GM19372 (cell line): ENCODE measurements around the gene ERCC3.
"Not testable (repeated sequence)": the region's sequence is repeated elsewhere in the genome, so short reads cannot be mapped to it uniquely, and the experiment has no call there.

Experiments used
- ATAC-seq: cut with Tn5 transposase; IDR thresholded peaks from one replicate; pipeline ENCODE4 v1.9.1; 2021; ENCODE audit warnings: mild to moderate bottlenecking, low read depth, moderate library complexity; ENCODE audit not compliant: unreplicated experiment

The ERCC3 gene

DNA sequence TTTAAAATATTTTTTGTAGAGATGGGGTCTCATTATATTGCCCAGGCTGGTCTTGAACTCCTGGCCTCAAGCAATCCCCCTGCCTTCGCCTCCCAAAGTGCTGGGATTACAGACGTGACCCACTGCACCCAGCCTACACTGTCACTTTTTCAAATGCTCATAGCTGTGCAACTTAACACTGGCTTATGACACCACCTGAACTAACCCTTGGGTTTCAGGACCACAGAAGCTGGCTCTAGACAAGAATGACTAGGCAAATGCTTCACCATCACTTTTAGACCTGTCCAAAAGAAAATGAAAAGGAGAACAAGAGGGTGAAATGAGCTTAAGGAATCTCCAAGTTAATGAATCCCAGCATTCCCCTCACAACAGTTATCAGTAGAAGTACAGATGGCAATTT, 13.3 kb downstream of the ERCC3 start:
- ATAC-seq = no peak

DNA sequence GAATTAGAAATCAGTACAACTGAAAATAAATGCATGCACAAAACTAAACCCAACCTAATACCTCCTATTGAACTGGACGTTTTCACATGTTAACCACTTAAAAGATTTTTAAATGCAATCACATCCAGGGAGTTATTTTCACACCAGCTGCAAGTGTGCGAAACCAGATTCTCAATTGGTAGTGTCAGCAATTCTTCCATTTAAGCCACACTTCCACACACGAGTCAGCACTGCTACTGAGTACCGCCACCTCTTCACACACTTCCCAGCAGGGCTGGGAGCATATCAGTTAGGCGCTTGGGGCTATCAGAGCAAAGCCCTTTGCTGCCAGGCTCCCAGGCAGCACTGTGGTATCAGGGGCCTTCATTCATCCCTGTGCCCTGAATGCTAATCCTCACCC, 14.2 kb downstream of the ERCC3 start:
- ATAC-seq = no peak

DNA sequence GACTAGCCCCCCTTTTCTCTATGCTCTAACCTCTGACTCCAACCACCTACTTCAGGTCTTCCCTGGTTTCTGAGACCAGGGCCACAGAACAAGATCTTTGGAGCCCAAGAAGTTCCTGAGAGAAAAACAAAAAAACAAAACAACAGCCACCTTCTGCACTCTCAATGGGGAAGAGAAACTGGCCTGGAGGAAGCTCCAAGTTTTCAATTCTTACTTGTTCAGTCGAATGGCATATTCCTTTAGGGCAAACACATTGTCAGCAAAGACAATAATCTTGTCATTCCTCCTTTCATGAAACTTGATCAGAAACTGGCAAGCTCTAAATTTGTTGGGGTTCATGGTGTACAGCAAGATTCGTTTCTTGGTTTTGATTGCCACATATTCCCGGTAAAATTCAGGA, 15.0 kb downstream of the ERCC3 start:
- no peak for ATAC-seq

DNA sequence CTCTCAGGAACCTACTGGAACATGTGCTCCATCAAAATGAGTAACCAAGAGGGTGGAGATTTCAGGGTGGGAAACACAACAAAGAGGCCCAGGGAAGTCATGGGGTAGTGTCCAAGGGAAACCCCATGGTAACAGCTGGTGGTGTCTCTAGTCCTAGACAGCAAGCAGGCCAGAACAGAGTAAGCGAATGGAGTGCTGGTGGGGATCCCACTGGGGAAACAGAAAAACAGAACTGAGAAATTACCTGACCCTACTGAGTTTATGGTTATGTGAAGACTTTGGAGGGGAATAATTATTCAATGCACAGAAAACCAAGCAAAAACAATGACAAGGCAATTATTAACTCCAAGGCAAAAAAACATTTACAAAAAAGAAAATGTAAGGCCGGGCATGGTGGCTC, 16.9 kb downstream of the ERCC3 start:
- ATAC-seq = peak; percentile 84

DNA sequence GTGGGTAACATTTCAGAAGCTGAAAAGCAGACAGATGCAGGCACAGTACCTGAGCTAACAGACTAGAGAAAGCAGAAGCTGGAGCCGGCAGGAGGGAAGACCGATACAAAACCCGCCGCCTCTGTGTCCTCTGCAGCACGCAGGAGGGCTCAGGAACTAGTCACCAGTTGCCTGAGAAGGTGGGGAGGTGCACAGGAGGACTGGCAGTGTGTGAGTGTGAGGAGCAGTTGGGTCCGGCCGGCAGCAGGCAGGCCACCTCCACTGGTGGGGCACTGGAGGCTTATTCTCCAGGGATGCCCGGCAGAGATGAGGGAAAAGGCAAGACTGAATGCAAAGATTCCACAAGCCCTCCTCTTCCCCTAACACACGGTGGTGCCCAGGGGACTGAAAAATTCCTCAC, 18.2 kb downstream of the ERCC3 start:
- ATAC-seq = no peak

DNA sequence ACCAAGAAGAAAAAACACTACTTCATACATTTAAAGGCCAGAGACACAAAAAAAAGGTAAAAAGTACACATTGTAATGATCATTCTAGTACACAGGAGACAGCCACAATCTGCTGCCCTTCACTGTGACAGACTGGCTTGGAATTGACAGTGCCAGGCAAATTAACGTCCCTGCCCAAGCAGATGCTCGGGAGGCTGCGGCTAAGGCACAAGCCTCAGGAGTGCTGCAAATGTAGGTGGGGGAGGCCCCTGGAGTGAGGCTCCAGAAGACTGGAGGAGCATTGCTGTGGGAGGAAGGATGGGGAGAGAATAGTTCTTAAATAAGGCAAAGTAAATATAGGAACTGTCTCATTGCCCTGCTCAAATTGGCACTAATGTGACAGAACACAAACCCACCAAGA, 18.6 kb downstream of the ERCC3 start:
- no peak for ATAC-seq

DNA sequence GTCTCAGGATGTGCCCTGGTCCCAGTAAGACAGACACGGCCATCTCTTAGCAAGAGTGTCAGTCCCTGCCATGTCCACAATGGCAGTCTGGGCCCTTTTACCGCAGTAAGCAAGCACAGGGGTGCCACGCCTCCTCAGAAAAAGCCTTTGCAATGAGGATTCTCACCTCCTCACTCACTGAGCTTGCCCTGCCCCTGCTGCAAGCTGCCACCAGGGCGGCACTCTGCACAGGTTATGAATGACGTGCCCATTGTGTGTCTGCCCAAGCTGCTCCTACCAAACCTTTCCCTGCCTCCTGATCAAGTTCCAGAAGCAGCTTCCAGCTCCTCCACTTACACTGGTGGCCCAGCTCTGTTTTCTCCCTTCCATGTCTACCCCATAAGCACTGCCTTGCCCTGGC, 23.3 kb downstream of the ERCC3 start:
- no peak for ATAC-seq

DNA sequence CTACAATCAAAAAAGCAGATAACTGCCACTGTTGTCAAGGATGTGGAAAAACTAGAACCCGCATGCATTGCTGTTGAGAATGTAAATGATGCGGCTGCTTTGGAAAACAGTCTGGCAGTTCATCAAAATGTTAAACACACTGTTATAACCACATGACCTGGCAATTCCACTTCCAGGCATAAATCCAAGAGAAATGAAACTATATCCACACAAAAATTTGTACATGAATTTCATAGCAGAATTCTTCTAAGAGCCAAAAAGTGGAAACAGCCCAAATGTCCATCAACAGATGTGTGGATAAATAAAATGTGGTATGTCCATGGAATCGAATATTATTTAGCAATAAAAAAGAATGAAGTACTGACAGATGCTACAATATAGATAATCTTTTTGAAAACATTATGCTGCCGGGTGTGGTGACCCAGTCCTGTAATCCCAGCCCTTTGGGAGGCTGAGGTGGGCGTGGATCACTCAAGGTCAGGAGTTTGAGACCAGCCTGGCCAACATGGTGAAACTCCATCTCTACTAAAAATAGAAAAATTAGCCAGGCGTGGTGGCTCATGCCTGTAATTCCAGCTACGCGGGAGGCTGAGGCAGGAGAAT, 32.0 kb downstream of the ERCC3 start:
- no peak for ATAC-seq

DNA sequence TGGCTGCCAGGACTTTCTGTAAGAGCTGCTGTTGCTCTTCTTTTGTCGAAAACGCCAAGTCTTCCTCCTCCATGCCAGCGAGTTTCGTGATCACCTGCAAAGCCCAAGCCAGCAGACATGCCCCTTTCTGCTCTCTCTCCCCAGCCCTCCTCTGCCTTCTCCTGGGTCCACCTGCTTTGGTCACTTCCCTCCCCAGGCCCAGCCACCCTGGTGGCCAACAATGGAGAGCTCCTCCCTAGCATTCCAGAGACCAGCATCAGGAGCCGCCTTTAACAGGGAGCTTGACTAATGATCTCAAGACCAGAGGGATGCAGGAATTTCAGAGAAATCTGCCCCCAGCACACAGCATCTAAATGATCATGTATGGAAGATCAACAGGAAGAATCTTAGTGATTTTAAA, 34.6 kb downstream of the ERCC3 start:
- no peak for ATAC-seq

DNA sequence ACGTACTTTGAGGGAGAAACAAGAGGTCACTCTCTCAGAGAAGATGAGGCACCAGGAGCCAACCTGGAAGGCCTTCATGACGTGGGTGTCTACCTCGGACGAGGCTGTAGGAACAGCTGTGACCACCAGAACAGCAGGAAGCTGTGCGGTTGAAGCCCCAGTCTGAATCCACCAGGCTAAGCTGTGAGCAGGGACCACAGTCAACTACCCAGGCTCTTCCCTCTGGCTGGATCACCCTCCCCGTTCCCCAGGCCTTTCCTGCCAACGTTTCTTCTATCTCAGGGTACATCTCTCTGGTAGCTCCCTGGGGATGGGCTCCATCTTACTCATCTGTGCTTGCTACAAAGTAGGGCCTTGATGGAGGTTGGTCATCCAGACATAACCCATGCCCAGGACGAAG, 37.1 kb downstream of the ERCC3 start:
- no peak for ATAC-seq

DNA sequence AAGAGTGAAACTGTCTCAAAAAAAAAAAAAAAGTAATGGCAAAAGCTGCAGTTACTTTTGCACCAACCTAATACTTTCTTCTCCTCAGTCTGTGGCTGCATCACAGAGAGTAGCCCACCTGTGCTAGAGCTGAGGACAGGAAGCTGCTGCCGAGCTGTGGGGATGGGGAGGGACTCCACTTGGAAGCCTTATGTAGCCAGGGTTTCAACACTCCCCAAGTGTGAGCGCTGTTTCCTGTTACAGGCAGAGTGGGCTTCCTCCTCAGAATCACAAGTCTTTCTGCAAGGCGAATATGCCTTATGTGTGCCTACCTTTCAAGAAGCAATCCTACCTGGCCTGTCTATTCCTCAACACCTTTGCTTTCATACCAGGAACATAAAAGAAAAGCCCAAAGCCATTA, 37.6 kb downstream of the ERCC3 start:
- ATAC-seq = no peak

DNA sequence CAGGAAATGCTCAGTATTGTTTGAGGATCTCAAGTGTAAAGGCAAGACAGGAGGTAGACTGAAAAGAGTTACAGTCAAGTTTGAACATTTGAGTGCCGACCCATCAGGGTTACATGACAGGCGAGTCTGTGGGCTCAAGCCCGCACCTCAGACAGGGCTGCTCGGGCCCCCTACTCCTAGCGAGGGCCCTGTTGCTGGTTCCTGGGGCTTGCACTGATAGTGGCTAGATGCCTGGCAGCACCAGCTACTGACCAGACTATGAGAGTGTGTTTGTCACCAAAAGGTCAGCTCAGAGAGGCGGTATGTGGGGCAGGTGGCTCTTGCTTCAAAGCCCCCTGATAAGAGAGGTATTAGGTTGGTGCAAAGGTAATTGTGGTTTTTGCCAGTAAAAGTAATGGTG, 38.2 kb downstream of the ERCC3 start:
- no peak for ATAC-seq

DNA sequence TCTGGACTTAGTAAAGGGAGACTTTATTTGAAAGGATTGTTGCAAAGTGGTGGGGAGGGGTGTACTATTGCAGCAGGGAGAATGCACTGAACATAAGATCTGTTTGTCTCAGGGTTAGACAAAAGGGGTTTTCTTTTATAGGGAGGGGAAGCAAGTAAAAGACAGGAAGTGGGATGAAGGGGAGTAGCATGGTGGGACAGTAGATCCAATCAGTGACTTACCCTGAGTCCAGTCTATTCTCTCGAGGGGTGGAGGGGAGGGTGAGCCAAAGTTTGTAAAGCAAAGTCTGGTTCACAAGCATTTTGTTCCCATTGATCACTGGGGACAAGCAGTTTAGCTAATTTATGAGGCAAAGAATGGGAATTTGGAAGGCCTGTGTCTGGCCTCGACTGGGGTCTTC, 38.8 kb downstream of the ERCC3 start:
- no peak for ATAC-seq

DNA sequence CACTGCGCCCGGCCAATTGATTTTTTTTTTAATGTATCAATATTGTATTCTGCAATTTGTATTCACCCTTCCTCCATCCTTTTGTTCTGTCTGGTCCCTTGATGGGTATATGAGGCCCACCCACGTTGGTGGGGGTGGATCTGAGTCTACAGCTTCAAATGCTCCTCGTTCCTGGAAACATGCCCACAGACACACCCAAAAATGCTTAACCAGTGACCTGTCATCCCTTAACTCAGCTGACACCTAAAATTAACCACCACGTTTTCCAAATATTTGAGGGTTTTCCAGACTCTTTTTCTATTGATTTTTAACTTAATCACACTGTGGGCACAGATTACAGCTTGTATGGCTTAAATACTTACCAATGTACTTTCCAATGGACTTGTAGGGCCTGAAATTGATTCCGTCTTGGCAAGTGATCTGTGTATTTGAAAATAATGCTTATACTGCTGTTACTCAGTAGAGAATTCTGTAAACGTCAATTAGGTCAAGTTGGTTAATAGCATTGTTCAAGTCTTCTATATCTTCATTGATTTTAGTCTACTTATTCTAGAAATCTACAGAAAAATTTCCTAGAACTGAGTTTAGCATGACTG, 39.5 kb downstream of the ERCC3 start:
- no peak for ATAC-seq

DNA sequence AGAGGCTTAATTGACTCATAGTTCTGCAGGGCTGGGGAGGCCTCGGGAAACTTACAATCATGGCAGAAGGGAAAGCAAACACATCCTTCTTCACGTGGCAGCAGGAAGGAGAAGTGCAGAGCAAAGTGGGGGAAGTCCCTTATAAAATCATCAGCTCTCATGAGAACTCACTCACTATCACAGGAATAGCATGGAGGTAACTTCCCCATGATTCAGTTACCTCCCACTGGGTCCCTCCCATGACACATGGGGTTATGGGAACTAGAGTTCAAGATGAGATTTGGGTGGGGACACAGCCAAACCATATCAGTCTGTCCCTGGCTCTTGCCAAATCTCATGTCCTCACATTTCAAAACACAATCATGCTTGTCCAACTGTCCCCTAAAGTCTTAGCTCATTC, 52.8 kb downstream of the ERCC3 start:
- not testable (repeated sequence) for ATAC-seq

DNA sequence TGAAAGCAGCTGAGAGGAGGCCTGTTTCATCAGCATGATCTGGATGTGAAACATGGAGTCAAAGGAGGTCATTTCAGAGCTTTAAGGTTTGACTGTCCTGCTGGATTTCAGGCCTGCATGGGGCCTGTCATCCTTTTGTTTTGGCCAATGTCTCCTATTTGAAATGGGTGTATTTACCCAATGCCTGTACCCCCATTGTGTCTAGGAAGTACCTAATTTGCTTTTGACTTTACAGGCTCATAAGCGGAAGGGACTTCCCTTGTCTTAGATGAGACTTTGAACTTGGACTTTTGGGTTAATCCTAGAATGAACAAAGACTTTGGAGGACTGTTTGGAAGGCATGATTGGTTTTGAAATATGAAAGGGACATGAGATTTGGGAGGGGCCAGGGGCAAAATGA, 54.5 kb downstream of the ERCC3 start:
- ATAC-seq = no peak

DNA sequence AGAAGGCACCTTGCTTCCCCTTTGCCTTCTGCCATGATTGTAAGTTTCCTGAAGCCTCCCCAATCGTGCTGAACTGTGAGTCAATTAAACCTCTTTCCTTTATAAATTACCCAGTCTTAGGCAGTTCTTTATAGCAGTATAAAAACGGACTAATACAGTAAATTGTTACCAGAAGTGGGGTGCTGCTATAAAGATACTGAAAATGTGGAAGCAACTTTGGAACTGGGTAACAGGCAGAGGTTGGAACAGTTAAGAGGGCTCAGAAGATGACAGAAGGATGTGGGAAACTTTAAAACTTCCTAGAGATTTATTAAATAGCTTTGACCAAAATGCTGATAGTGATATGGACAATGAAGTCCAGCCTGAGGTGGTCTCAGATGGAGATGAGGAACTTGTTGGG, 56.2 kb downstream of the ERCC3 start:
- not testable (repeated sequence) for ATAC-seq

DNA sequence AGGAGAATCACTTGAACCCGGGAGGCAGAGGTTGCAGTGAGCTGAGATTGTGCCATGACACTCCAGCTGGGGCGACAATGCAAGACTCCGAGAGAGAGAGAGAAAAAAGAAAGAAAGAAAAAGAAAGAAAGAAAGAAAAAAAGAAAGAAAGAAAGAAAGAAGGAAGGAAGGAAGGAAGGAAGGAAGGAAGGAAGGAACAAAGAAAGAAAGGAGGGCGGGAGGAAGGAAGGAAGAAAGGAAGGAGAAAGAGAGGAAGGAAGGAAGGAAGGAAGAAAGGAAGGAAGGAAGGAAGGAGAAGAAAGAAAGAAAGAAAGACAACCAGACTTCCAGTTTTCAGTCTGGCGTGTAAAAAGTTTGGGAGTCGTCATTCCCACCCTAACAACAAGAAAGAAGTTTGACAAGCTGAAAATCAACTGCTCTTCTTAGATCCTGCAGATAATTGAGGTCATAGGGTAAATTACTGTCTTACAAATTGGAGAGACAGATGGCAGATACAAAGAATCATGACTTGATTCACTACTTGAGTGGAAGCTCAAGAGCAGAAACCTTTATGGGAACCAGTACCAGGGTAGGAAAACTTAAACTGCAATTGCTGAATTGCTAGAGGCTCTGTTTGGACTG, 58.8 kb downstream of the ERCC3 start:
- ATAC-seq = no peak

DNA sequence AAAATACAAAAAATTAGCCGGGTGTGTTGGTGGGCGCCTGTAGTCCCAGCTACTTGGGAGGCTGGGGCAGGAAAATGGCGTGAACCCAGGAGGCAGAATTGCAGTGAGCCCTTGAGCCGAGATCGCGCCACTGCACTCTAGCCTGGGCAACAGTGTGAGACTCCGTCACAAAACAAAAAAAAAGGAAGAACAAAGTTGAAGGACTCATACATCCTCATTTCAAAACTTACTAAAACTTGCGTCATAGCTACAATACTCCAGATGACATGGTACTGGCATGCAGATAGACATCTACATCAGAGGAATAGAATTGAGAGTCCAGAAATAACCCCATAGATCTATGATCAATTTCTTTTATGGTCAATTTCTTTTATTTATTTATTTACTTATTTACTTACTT, 60.2 kb downstream of the ERCC3 start:
- no peak for ATAC-seq

DNA sequence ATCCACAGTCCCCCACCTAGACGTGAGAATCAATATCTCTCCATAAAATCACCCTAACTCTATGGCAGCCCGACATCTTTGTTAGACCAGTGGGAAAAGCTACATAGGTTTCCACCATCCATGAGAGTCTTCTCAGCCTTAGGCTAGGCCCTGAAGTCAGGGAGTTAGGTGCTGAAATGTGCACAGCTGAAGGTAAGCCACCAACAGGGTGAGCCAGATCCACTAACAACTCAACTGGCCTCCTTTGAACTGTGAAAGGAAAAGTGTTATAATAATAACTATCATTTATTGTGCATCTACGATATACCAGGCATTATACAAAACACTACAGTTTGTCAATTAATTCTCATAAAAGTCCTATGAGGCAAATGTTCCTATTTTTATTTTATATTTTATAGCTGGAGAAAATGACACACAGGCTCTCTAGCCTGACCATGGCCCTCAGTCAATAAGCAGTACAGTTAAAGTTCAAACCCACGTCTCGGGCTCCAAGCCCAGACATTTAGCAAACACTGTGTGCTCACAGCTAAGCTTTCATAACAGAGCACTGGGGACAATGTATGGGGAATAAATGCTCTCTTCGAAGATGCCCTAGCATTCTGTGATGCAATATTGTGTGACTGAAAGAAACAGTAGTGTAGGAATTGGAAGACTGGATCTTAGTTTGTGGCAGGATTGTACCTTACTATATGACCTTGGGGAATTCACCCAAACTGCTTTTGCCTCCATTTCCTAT, 62.6 kb downstream of the ERCC3 start:
- ATAC-seq = no peak

DNA sequence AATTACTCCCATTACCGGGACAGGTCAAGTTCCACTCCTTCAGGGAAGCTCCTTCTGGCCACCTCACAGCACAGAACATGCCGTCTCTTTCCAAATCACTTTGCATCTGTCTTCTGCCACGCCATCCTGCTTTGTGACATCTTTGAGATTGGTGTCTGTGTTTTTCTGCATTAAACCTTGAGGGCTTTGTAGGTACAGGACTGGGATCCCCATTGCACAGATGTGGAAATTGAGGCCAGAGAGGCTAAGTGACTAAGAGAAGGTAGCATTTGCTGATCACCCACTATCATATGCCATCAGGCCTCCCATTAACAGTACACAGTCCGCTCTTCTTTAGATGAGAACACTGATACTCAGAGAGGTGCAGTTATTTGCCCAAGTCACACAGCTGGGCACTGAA, 64.4 kb downstream of the ERCC3 start:
- ATAC-seq = no peak

DNA sequence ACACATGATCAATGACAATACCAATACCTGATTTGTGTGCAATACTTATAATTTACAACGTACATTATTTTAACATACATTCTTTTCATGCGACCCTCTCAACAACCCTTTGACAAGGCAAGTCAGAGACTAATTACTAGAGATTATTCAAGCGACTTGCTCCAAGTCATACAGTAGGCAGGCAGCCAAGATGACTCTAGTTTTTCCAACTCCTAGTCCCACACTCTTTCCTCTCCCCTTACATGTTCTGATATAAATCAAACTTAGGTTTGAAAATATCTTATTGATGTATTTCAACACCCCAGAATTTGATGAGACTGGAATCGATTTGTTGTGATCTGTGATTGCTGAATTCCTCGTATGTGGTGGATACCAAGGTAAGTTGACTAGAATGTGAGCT, 65.8 kb downstream of the ERCC3 start:
- ATAC-seq = no peak
